ENCODE data around the gene MEGF8.
"Not testable (repeated sequence)": the region's sequence is repeated elsewhere in the genome, so short reads cannot be mapped to it uniquely, and the experiment has no call there.

The MEGF8 gene

GRCh38 chr19:42330241-42330711 is 4.8 kb downstream of the MEGF8 start:
- in situ Hi-C loops (cut with MboI; ENCODE audit: low sequenced_read_pairs) = no loop called here

- in situ Hi-C loops (cut with MboI; ENCODE audit: low sequenced_read_pairs) = not testable (repeated sequence)
Observed at GRCh38 chr19:42331333-42331732, 5.9 kb downstream of the MEGF8 start.

- in situ Hi-C loops (cut with MboI; ENCODE audit: low sequenced_read_pairs) = no loop called here
Observed at GRCh38 chr19:42332059-42332458, 6.6 kb downstream of the MEGF8 start.

GRCh38 chr19:42333018-42333417 is 7.6 kb downstream of the MEGF8 start:
- in situ Hi-C loops (cut with MboI; ENCODE audit: low sequenced_read_pairs) = no loop called here

GRCh38 chr19:42333975-42334696 is 8.7 kb downstream of the MEGF8 start:
- in situ Hi-C loops (cut with MboI; ENCODE audit: low sequenced_read_pairs) = no loop called here

- in situ Hi-C loops (cut with MboI; ENCODE audit: low sequenced_read_pairs) = no loop called here
Observed at GRCh38 chr19:42334697-42335373, 9.4 kb downstream of the MEGF8 start.

- in situ Hi-C loops (cut with MboI; ENCODE audit: low sequenced_read_pairs) = no loop called here
Observed at GRCh38 chr19:42335374-42335936, 10.0 kb downstream of the MEGF8 start.

GRCh38 chr19:42335971-42336370 is 10.5 kb downstream of the MEGF8 start:
- in situ Hi-C loops (cut with MboI; ENCODE audit: low sequenced_read_pairs) = no loop called here

- in situ Hi-C loops (cut with MboI; ENCODE audit: low sequenced_read_pairs) = not testable (repeated sequence)
Observed at GRCh38 chr19:42339126-42339860, 13.9 kb downstream of the MEGF8 start.

GRCh38 chr19:42339922-42340321 is 14.5 kb downstream of the MEGF8 start:
- in situ Hi-C loops (cut with MboI; ENCODE audit: low sequenced_read_pairs) = not testable (repeated sequence)

- in situ Hi-C loops (cut with MboI; ENCODE audit: low sequenced_read_pairs) = no loop called here
Observed at GRCh38 chr19:42343344-42344110, 18.1 kb downstream of the MEGF8 start.

- in situ Hi-C loops (cut with MboI; ENCODE audit: low sequenced_read_pairs) = no loop called here
Observed at GRCh38 chr19:42344336-42344893, 19.0 kb downstream of the MEGF8 start.

- in situ Hi-C loops (cut with MboI; ENCODE audit: low sequenced_read_pairs) = no loop called here
Observed at GRCh38 chr19:42345191-42345812, 19.9 kb downstream of the MEGF8 start.

- in situ Hi-C loops (cut with MboI; ENCODE audit: low sequenced_read_pairs) = no loop called here
Observed at GRCh38 chr19:42348211-42348610, 22.8 kb downstream of the MEGF8 start.

- in situ Hi-C loops (cut with MboI; ENCODE audit: low sequenced_read_pairs) = no loop called here
Observed at GRCh38 chr19:42349378-42350107, 24.1 kb downstream of the MEGF8 start.

- in situ Hi-C loops (cut with MboI; ENCODE audit: low sequenced_read_pairs) = no loop called here
Observed at GRCh38 chr19:42350417-42350816, 25.0 kb downstream of the MEGF8 start.

GRCh38 chr19:42351079-42351735 is 25.8 kb downstream of the MEGF8 start:
- in situ Hi-C loops (cut with MboI; ENCODE audit: low sequenced_read_pairs) = no loop called here

All from hTERT RPE-1 (cell line).